Mesendoderm (in vitro differentiated cells): ENCODE measurements around the gene ERC2.

Experiments used
- DNase-seq: peaks from one replicate; pipeline ENCODE4 v3.0.0; 2013
- H2AK5ac ChIP-seq: 2 replicates; pipeline ENCODE4 v1.6.1; 2013; ENCODE audit warnings: low read length, inconsistent platforms
- H2BK120ac ChIP-seq: 2 replicates; pipeline ENCODE4 v1.6.1; 2013; ENCODE audit warnings: low read depth, mild to moderate bottlenecking, low read length, moderate library complexity, mixed read lengths
- H2BK15ac ChIP-seq: replicated peaks from 2 replicates; pipeline ENCODE4 v1.6.1; 2013; ENCODE audit warnings: low read depth, mild to moderate bottlenecking, moderate library complexity
- H2BK5ac ChIP-seq: 2 replicates; pipeline ENCODE4 v1.6.1; 2013; ENCODE audit warnings: low read length, inconsistent platforms
- H3K18ac ChIP-seq: 2 replicates; pipeline ENCODE4 v1.6.1; 2013; ENCODE audit warnings: mild to moderate bottlenecking, low read length, mixed read lengths
- H3K23ac ChIP-seq: one replicate; pipeline ENCODE4 v1.6.1; 2013; ENCODE audit warnings: low read length
- H3K27ac ChIP-seq: 2 replicates; pipeline ENCODE4 v1.5.1; 2013; ENCODE audit warnings: low read depth, mild to moderate bottlenecking, inconsistent platforms, low read length, moderate library complexity
- H3K27me3 ChIP-seq: 2 replicates; pipeline ENCODE4 v1.6.1; 2013; ENCODE audit warnings: low read length, control low read depth, mild to moderate bottlenecking, inconsistent platforms; ENCODE audit not compliant: insufficient read depth, poor library complexity
- H3K36me3 ChIP-seq: 2 replicates; pipeline ENCODE4 v1.6.1; 2013; ENCODE audit warnings: low read length, inconsistent platforms; ENCODE audit not compliant: control insufficient read depth, insufficient read depth
- H3K4ac ChIP-seq: one replicate; pipeline ENCODE4 v1.6.1; 2013; ENCODE audit warnings: low read depth, mild to moderate bottlenecking, low read length, moderate library complexity
- H3K4me1 ChIP-seq: 2 replicates; pipeline ENCODE4 v1.6.1; 2013; ENCODE audit warnings: low read depth, low read length, inconsistent platforms; ENCODE audit not compliant: control insufficient read depth
- H3K4me2 ChIP-seq: 2 replicates; pipeline ENCODE4 v1.6.1; 2013; ENCODE audit warnings: low read length
- H3K4me3 ChIP-seq: 2 replicates; pipeline ENCODE4 v1.5.1; 2013; ENCODE audit warnings: mild to moderate bottlenecking, low read length
- H3K56ac ChIP-seq: one replicate; pipeline ENCODE4 v1.6.1; 2013; ENCODE audit warnings: low read length
- H3K79me1 ChIP-seq: 2 replicates; pipeline ENCODE4 v1.6.1; 2013; ENCODE audit warnings: low read length, inconsistent platforms
- H3K79me2 ChIP-seq: 2 replicates; pipeline ENCODE4 v1.6.1; 2013; ENCODE audit warnings: mild to moderate bottlenecking, low read length; ENCODE audit not compliant: control insufficient read depth, insufficient read depth
- H3K9ac ChIP-seq: 2 replicates; pipeline ENCODE4 v1.6.1; 2013; ENCODE audit warnings: low read length, inconsistent platforms
- H4K5ac ChIP-seq: one replicate; pipeline ENCODE4 v1.6.1; 2013; ENCODE audit warnings: low read length
- H4K8ac ChIP-seq: one replicate; pipeline ENCODE4 v1.6.1; 2013; ENCODE audit warnings: low read depth, mild to moderate bottlenecking, control low read depth, low read length, moderate library complexity
- WGBS: extraction: QIAGEN DNeasy Blood & Tissue Kit; methylation state at CpG from one replicate; pipeline ENCODE4 v1.1.7; 2013; ENCODE audit warnings: low lambda C conversion rate, missing lambda C conversion rate; ENCODE audit not compliant: insufficient coverage; ENCODE audit errors: extremely low coverage; 5-methylcytosine and 5-hydroxymethylcytosine counted together

Gene ERC2

GRCh38 chr3:56054844-56055243 is 413.4 kb downstream of the ERC2 start:
- H2AK5ac ChIP-seq: no peak overlapping the region
- H3K56ac ChIP-seq: no peak overlapping the region
- no peak overlapping the region for H3K4me3 ChIP-seq
- H3K23ac ChIP-seq: no peak overlapping the region
- H3K27me3 ChIP-seq: no peaks in the 10 kb centered on the region
- no peaks in the 10 kb centered on the region for H3K79me2 ChIP-seq
- H3K27ac ChIP-seq: no peak overlapping the region
- no peak overlapping the region for H3K9ac ChIP-seq
- no peak overlapping the region for H4K8ac ChIP-seq
- no peaks in the 10 kb centered on the region for H3K79me1 ChIP-seq
- no peak overlapping the region for H3K4me2 ChIP-seq
- H3K36me3 ChIP-seq: no peaks in the 10 kb centered on the region
- no CpG with 5 or more reads among the region's 10 CpGs for WGBS
- H2BK5ac ChIP-seq: no peak overlapping the region
- DNase-seq: no peak
- no peak overlapping the region for H2BK120ac ChIP-seq
- no peak overlapping the region for H2BK15ac ChIP-seq
- H3K18ac ChIP-seq: no peak overlapping the region
- H4K5ac ChIP-seq: no peak overlapping the region
- H3K4me1 ChIP-seq: peaks cover 7% of the 10 kb centered on the region
- no peak overlapping the region for H3K4ac ChIP-seq

GRCh38 chr3:56053727-56054126 is 414.5 kb downstream of the ERC2 start:
- no peak overlapping the region for H2BK120ac ChIP-seq
- H3K79me1 ChIP-seq: no peaks in the 10 kb centered on the region
- no peak overlapping the region for H3K4me3 ChIP-seq
- no peak overlapping the region for H4K5ac ChIP-seq
- H3K9ac ChIP-seq: no peak overlapping the region
- H3K23ac ChIP-seq: no peak overlapping the region
- no peak overlapping the region for H3K18ac ChIP-seq
- no peak overlapping the region for H3K56ac ChIP-seq
- no peak overlapping the region for H4K8ac ChIP-seq
- H2BK5ac ChIP-seq: no peak overlapping the region
- peaks cover 7% of the 10 kb centered on the region for H3K4me1 ChIP-seq
- no peak overlapping the region for H2AK5ac ChIP-seq
- no peaks in the 10 kb centered on the region for H3K79me2 ChIP-seq
- H3K4ac ChIP-seq: no peak overlapping the region
- no peak for DNase-seq
- H3K4me2 ChIP-seq: no peak overlapping the region
- H3K36me3 ChIP-seq: no peaks in the 10 kb centered on the region
- no peaks in the 10 kb centered on the region for H3K27me3 ChIP-seq
- no peak overlapping the region for H3K27ac ChIP-seq
- no peak overlapping the region for H2BK15ac ChIP-seq
- no CpG with 5 or more reads among the region's 3 CpGs for WGBS

GRCh38 chr3:56052188-56052587 is 416.1 kb downstream of the ERC2 start:
- Histone ChIP-seq H3K4me3 (no peak overlapping the region), H3K9ac (no peak overlapping the region), H3K27me3 (no peaks in the 10 kb centered on the region), H2BK15ac (no peak overlapping the region), H3K79me1 (no peaks in the 10 kb centered on the region), H3K4ac (no peak overlapping the region), H3K18ac (no peak overlapping the region), H3K27ac (no peak overlapping the region), H3K56ac (no peak overlapping the region), H2AK5ac (no peak overlapping the region), H2BK120ac (no peak overlapping the region), H4K8ac (no peak overlapping the region), H2BK5ac (no peak overlapping the region), H3K4me1 (peaks cover 9% of the 10 kb centered on the region), H3K4me2 (no peak overlapping the region), H3K36me3 (no peaks in the 10 kb centered on the region), H4K5ac (no peak overlapping the region), H3K79me2 (no peaks in the 10 kb centered on the region), H3K23ac (no peak overlapping the region)
- WGBS: no CpG with 5 or more reads among the region's 4 CpGs
- DNase-seq: no peak

GRCh38 chr3:56051052-56051451 is 417.2 kb downstream of the ERC2 start:
- Histone ChIP-seq H2BK5ac (no peak overlapping the region), H3K56ac (no peak overlapping the region), H3K27ac (no peak overlapping the region), H2AK5ac (no peak overlapping the region), H3K4me3 (no peak overlapping the region), H4K8ac (no peak overlapping the region), H3K4me2 (no peak overlapping the region), H3K36me3 (no peaks in the 10 kb centered on the region), H3K79me2 (no peaks in the 10 kb centered on the region), H3K9ac (no peak overlapping the region), H3K23ac (no peak overlapping the region), H3K27me3 (no peaks in the 10 kb centered on the region), H3K4ac (no peak overlapping the region), H3K79me1 (no peaks in the 10 kb centered on the region), H2BK15ac (no peak overlapping the region), H3K4me1 (peaks cover 9% of the 10 kb centered on the region), H3K18ac (no peak overlapping the region), H4K5ac (no peak overlapping the region), H2BK120ac (no peak overlapping the region)
- no peak for DNase-seq

- DNase-seq: peak; percentile 68
- Histone ChIP-seq H3K23ac (no peak overlapping the region), H3K4ac (no peak overlapping the region), H3K27ac (no peak overlapping the region), H3K79me2 (no peaks in the 10 kb centered on the region), H3K79me1 (no peaks in the 10 kb centered on the region), H2BK5ac (no peak overlapping the region), H2BK120ac (no peak overlapping the region), H3K18ac (no peak overlapping the region), H3K9ac (no peak overlapping the region), H3K4me1 (peaks cover 8% of the 10 kb centered on the region), H4K5ac (no peak overlapping the region), H3K56ac (no peak overlapping the region), H4K8ac (no peak overlapping the region), H2BK15ac (no peak overlapping the region), H2AK5ac (no peak overlapping the region), H3K4me2 (no peak overlapping the region), H3K36me3 (no peaks in the 10 kb centered on the region), H3K27me3 (no peaks in the 10 kb centered on the region), H3K4me3 (no peak overlapping the region)
- WGBS: no CpG with 5 or more reads among the region's 4 CpGs
Measured at GRCh38 chr3:56048946-56049345, 419.3 kb downstream of the ERC2 start.

- H3K4me3 ChIP-seq: no peak overlapping the region
- no peak overlapping the region for H2BK5ac ChIP-seq
- no peak overlapping the region for H4K5ac ChIP-seq
- no peak overlapping the region for H2BK120ac ChIP-seq
- H4K8ac ChIP-seq: no peak overlapping the region
- H2AK5ac ChIP-seq: no peak overlapping the region
- no peak overlapping the region for H3K4ac ChIP-seq
- no peak overlapping the region for H3K9ac ChIP-seq
- H3K27me3 ChIP-seq: no peaks in the 10 kb centered on the region
- no CpG with 5 or more reads among the region's 1 CpG for WGBS
- no peaks in the 10 kb centered on the region for H3K36me3 ChIP-seq
- no peak overlapping the region for H3K56ac ChIP-seq
- no peak for DNase-seq
- H3K79me2 ChIP-seq: no peaks in the 10 kb centered on the region
- H3K27ac ChIP-seq: no peak overlapping the region
- H3K18ac ChIP-seq: no peak overlapping the region
- no peaks in the 10 kb centered on the region for H3K79me1 ChIP-seq
- peaks cover 8% of the 10 kb centered on the region for H3K4me1 ChIP-seq
- no peak overlapping the region for H3K23ac ChIP-seq
- no peak overlapping the region for H2BK15ac ChIP-seq
- H3K4me2 ChIP-seq: no peak overlapping the region
Measured at GRCh38 chr3:56048331-56048730, 419.9 kb downstream of the ERC2 start.
